Measurements from ENCODE around the gene CLEC4M.
"Not testable (repeated sequence)": the region's sequence is repeated elsewhere in the genome, so short reads cannot be mapped to it uniquely, and the experiment has no call there.

The CLEC4M gene

GRCh38 chr19:7742991-7743390 lies 20.1 kb upstream of the CLEC4M start:
- no peak for DNase-seq

- no peak for DNase-seq
These were observed 19.6 kb upstream of the CLEC4M start for GRCh38 chr19:7743425-7743841.

DNA sequence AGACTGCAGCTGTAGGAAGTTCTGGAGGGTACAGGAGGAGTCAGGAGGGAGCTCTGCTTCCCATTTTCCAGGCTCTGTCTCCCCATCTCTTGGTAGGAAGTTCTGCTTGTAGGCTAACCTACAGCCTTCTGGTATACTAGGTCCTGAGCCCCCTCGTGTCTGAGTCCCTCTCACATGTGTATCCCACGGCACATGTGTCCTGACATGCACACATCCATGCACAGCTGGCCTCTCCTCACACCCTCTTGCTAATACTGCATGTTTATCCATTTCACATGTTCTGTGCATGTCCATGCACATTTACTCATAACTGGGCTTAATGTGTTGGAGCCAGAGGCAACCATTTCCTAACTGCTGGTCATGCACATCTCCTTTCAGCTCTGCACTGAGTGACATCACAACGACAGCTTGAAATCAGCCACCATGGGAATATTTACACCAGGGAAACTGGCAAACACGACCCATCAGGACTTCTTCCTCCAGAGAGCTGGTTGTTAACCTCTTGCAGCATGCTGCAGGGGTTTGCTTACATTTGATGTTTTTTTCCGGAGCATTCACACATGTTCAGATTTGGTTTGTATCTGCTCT lies 18.8 kb upstream of the CLEC4M start:
- DNase-seq: no peak

- no peak for DNase-seq
These were observed 18.0 kb upstream of the CLEC4M start for GRCh38 chr19:7744871-7745650.

DNA sequence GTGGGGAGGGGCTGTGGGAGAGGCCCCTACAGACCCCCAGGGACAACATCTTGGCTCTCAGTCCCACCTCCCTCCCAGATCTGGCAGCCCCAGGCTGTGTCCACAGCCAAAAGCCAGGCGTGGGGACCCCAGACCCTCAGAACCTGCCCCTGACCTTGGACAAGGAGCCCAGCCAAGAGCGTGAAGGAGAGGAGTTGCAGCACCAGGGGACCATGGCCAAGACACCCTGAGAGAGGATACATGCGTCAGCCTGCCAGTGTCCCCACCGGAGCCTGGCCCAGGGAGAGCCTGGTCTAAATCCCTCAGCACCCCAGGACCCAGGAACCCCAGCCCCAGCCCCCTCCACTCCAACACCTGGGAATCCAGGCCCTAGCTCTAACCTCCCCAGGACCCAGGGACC lies 16.7 kb upstream of the CLEC4M start:
- not testable (repeated sequence) for DNase-seq

DNA sequence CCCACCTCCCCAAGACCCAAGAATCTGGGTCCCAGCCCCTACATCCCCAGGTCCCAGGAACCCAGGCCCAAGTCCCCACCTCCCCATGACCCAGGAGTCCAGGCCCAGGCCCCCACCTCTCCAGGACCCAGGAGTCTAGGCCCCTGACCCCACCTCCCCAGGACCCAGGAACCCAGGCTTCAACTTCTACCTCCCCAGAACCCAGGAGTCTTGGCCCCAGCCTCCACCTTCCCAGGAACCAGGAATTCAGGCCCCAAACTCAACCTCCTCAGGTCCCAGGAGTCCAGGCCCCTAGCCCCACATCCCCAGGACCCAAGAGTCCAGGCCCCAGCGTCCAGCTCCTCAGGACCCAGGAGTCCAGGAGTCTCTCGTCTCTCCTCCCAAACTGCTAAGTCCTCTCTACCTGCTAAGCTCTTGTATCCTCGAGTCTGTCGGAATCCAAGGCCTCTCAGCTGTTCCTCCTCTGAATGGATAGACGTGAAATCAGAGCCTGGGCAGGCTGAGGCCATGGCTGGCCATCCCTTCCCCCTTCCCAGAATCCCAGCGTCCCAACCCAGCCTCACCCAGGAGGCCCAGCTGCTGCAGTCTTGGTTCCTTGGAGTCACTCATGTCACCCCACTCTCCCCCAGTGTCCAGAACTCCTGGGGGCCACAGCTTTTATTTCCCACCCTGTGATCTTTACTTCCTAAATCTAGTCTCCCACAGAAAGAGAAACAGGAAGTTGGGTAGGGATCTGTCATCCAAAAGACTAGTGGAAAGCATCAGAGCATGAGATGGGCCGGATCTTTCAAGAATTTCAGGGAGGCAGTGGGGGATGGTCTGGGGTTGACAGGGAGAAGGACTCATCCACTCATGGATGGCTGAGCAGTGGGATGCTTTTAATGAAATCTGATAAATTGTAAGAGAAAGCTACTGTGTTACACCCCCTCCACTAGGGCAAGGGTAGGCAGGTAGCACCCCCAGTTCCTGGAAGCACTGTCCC lies 15.8 kb upstream of the CLEC4M start, which contains the start of gene CD209:
TSS of gene CD209 (minus strand) at position 632 of the 982 bp plus-strand sequence. CDS start at position 609, 23 bp downstream.
- no peak for DNase-seq

DNA sequence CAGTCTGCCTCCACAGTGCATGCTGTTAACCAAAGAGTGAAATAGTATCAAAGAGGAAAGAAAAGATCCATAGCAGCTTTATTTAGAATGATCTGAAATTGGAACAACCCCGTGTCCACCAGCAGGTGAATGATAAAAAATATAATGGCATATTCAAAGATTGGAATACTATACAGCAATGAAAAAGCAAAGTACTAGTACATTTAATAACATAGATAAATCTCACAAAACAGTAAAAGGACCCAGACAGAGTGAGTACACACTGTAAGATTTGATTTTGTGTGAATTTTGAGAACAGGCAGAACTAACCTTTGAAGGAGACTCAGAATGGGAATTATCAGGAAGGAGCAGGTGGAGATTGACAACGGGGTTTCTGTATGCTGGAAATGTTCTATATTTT lies 14.9 kb upstream of the CLEC4M start:
- DNase-seq: no peak

- no peak for DNase-seq
These were observed 14.3 kb upstream of the CLEC4M start for GRCh38 chr19:7748756-7749155.

DNA sequence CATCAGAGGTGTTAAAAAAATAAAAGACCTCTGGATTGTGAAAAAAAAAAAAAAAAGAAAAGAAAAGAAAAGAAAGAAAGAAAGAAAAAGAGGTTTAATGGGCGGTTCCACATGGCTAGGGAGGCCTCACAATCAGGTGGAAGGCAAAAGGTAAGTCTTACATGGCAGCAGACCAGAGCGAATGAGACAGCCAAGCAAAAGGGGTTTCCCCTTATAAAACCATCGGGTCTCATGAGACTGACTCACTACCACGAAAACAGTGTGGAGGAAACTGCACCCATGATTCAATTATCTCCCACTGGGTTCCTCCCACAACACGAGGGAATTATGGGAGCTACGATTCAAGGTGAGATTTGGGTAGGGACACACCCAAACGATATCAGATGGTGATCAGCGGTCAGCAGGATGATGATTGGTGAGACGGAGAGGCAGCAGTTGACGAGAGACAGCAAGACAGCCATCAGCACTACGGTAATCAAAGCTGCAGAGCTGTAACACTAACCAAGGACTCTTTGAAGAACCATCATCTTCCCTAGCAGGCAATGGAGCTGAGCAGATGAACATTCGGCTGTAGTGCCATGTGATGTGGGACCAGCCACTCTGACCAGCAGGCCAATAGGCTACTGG lies 11.8 kb upstream of the CLEC4M start:
- no peak for DNase-seq

GRCh38 chr19:7756258-7756657 lies 6.8 kb upstream of the CLEC4M start:
- no peak for DNase-seq

GRCh38 chr19:7757358-7757757 lies 5.7 kb upstream of the CLEC4M start:
- no peak for DNase-seq

GRCh38 chr19:7759156-7759555 lies 3.9 kb upstream of the CLEC4M start:
- no peak for DNase-seq

DNA sequence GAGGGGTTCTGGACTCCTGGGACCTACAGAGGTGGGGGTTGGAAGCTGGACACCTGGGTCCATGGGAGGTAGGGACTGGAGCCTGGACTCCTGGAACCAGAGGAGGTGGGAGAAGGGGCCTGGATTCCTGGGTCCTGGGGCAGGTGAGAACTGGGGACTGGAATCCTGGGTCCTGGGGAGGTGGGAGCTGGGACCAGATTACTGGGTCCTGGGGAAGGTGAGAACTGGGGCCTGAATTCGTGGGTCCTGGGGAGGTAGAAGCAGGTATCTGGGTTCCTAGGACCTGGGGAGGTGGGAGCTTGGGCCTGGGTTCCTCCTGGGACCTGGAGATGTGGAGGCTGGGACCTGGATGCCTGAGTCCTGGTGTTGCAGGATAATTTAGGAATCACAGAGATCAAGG lies 653 bp downstream of the CLEC4M start:
- no peak for DNase-seq

GRCh38 chr19:7764157-7764556 lies 1.1 kb downstream of the CLEC4M start:
- not testable (repeated sequence) for DNase-seq

DNA sequence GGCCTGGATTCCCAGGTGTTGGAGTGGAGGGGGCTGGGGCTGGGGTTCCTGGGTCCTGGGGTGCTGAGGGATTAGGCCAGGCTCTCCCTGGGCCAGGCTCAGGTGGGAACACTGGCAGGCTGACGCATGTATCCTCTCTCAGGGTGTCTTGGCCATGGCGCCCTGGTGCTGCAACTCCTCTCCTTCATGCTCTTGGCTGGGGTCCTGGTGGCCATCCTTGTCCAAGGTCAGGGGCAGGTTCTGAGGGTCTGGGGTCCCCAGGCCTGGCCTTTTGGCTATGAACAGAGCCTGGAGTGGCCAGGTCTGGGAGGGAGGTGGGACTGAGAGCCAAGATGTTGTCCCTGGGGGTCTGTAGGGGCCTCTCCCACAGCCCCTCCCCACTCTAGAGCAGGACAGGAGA lies 2.0 kb downstream of the CLEC4M start:
- DNase-seq: not testable (repeated sequence)

DNA sequence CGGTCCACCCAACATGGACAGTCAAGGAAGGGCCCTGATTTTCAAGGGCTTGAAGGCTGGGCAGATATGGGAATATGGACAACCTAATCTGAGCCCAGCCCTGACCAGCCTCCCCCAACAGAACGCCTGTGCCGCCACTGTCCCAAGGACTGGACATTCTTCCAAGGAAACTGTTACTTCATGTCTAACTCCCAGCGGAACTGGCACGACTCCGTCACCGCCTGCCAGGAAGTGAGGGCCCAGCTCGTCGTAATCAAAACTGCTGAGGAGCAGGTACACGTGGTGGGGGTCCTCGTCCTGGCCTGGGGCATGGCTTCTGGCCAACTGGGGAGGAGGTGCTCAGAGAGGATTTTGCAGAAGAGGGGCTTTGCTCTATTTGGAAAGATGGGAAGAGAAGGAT lies 3.5 kb downstream of the CLEC4M start:
- DNase-seq: no peak

GRCh38 chr19:7767487-7767886 lies 4.4 kb downstream of the CLEC4M start:
- DNase-seq: no peak

DNA sequence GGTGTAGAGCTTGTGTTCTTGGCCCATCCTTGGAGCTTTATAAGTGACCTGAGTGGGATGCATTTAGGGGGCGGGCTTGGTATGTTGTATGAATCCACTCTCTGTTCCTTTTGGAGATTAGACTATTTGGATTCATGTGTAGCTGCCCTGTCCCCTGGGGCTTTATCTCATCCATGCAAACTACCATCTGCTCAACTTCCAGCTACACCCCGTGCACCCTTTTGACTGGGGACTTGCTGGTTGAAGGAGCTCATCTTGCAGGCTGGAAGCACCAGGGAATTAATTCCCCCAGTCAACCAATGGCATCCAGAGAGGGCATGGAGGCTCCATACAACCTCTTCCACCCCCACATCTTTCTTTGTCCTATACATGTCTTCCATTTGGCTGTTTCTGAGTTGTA lies 6.1 kb downstream of the CLEC4M start:
- no peak for DNase-seq

DNA sequence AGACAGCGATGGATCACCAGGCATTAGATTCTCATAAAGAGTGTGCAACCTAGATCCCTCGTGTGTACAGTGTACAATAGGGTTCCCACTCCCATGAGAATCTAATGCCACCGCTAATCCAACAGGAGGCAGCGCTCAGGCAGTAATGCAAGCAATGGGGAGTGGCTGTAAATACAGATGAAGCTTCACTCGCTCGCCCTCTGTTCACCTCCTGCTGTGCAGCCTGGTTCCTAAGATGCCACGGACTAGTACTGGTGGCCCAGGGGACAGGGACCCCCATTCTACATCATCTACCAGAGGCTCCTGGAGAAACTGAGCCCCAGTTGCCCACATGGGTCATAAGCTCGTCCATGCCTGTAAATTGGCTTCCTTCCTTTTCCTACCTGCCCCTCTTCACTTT lies 8.0 kb downstream of the CLEC4M start:
- no peak for DNase-seq

DNA sequence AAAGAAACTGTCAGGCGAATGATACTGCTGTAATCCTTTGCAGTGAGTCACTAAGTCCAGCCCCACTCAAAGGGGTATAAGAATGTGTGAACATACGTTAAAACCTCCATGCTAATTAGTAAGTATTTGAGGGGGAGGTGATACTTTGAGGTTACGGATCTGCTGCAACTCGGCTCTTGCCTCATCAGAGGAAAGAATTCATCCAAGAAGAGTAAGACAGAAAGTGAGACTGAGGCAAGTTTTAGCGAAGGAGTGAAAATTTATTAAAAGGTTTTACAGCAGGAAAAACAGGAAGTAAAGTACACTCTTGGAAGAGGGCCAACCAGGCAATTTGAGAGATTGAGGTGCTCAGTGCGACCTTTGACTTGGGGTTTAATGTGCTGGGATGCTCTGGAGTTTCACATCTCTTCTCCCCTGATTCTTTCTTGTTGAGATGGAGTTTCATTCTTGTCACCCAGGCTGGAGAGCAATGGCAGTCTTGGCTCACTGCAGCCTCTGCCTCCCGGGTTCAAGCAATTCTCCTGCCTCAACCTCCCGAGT lies 9.8 kb downstream of the CLEC4M start:
- no peak for DNase-seq

DNA sequence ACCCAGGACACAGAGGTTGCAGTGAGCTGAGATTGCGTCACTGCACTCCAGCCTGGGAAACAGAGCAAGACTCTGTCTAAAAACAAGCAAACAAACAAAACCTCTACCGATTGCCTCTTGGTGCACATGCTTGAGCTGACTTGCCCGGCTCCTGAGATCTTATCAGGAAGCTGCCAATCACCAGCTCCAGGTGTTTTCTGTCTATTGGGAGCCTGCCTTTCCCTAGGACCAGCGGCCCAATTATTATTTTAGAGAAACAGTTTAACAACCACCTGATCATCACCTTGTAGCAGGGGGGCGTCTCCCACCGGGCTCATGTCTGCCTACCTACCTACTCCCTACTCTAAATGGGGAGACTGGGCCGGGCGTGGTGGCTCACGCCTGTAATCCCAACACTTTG lies 10.8 kb downstream of the CLEC4M start:
- no peak for DNase-seq

DNA sequence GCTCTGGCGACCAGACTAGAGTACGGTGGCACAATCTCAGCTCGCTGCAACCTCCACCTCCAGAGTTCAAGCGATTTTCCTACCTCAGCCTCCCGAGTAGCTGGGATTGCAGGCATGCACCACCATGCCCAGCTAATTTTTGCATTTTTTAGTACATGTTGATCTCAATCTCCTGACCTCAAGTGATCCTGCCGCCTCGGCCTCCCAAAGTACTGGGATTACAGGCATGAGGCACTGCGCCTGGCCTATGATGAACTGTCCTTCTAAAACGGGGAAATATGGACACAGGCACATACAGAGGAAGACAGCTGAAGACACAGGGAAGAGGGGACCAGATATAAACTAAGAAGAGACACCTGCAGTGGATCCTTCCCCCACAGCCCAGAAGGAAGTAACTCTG lies 12.7 kb downstream of the CLEC4M start:
- no peak for DNase-seq

DNA sequence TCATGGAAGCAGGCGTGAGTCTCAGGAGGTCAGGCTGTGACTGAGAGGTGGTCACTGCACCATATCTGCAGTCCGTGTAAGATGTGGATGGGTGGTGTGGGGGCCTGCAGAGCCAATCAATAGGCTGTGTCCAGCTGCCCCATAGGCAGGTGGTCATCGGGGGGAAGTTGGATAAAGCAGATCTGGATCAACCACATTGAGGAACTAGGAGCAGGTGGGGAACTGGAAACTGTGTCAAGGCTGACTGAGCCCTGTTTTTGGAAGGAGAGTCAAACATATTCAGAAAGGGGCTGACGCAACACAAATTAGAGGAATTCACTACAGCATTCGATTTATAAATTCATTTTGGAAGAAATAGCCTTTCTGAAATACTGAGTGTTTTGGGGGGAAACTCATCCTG lies 15.0 kb downstream of the CLEC4M start:
- DNase-seq: no peak
